Astrocyte (in vitro differentiated cells and primary cell): Measurements from ENCODE around the gene SMAP1. TPM values are rescaled to one million over a fixed set of nuclear protein-coding genes. Genes with fewer than 3 reads are reported as not detected.

Experiments used
- DNase-seq: peaks from one replicate; pipeline ENCODE4 v3.0.0-alpha.2; 2010; ENCODE audit warnings: low read depth
- FAIRE-seq: peaks from 2 replicates; lab custom pipeline; 2011; peaks lifted over from hg19 to GRCh38; lab: Jason Lieb, UNC
- H2AFZ ChIP-seq: 2 replicates; pipeline ENCODE4 v1.6.0; 2012; ENCODE audit warnings: low read depth, low read length, inconsistent platforms
- H3K27ac ChIP-seq: 2 replicates; pipeline ENCODE4 v1.5.1; 2011; ENCODE audit warnings: low read depth, low read length, inconsistent platforms
- H3K27me3 ChIP-seq: 2 replicates; pipeline ENCODE4 v1.6.0; 2011; ENCODE audit warnings: low read length, inconsistent platforms; ENCODE audit not compliant: insufficient read depth
- H3K36me3 ChIP-seq: 2 replicates; pipeline ENCODE4 v1.5.1; 2011; ENCODE audit warnings: low read length, inconsistent platforms; ENCODE audit not compliant: insufficient read depth
- H3K4me1 ChIP-seq: 2 replicates; pipeline ENCODE4 v1.5.1; 2011; ENCODE audit warnings: low read length, inconsistent platforms; ENCODE audit not compliant: insufficient read depth
- H3K4me2 ChIP-seq: 2 replicates; pipeline ENCODE4 v1.6.0; 2012; ENCODE audit warnings: low read length, inconsistent platforms
- H3K4me3 ChIP-seq: 2 replicates; pipeline ENCODE4 v1.5.1; 2011; ENCODE audit warnings: low read depth, mild to moderate bottlenecking, low read length, inconsistent platforms; ENCODE audit not compliant: insufficient read depth
- H3K79me2 ChIP-seq: 2 replicates; pipeline ENCODE4 v1.6.0; 2012; ENCODE audit warnings: mild to moderate bottlenecking, low read length, inconsistent platforms; ENCODE audit not compliant: insufficient read depth
- H3K9ac ChIP-seq: 2 replicates; pipeline ENCODE4 v1.6.0; 2012; ENCODE audit warnings: mild to moderate bottlenecking, low read length, inconsistent platforms
- H3K9me3 ChIP-seq: 2 replicates; pipeline ENCODE4 v1.5.1; 2012; ENCODE audit warnings: low read depth, mild to moderate bottlenecking, low read length, inconsistent platforms; ENCODE audit not compliant: insufficient read depth
- H4K20me1 ChIP-seq: 2 replicates; pipeline ENCODE4 v1.6.0; 2012; ENCODE audit warnings: low read length, inconsistent platforms; ENCODE audit not compliant: insufficient read depth
- H3K27ac Mint-ChIP-seq: one replicate; pipeline ENCODE4 v1.8.0; 2021; ENCODE audit warnings: mild to moderate bottlenecking, mixed read lengths; ENCODE audit not compliant: unreplicated experiment
- H3K27me3 Mint-ChIP-seq: one replicate; pipeline ENCODE4 v1.8.0; 2021; ENCODE audit warnings: low read depth, mixed read lengths; ENCODE audit not compliant: unreplicated experiment
- H3K36me3 Mint-ChIP-seq: one replicate; pipeline ENCODE4 v1.8.0; 2021; ENCODE audit warnings: low read depth, mixed read lengths; ENCODE audit not compliant: unreplicated experiment
- H3K4me1 Mint-ChIP-seq: one replicate; pipeline ENCODE4 v1.8.0; 2021; ENCODE audit warnings: low read depth, mixed read lengths; ENCODE audit not compliant: unreplicated experiment
- H3K4me3 Mint-ChIP-seq: one replicate; pipeline ENCODE4 v1.8.0; 2021; ENCODE audit warnings: mild to moderate bottlenecking, moderate library complexity, mixed read lengths; ENCODE audit not compliant: unreplicated experiment
- H3K9me3 Mint-ChIP-seq: one replicate; pipeline ENCODE4 v1.8.0; 2021; ENCODE audit warnings: mild to moderate bottlenecking, mixed read lengths; ENCODE audit not compliant: unreplicated experiment
- CTCF ChIP-seq: IDR thresholded peaks from 2 replicates; pipeline ENCODE4 v1.5.1; 2011; ENCODE audit warnings: low read depth, mild to moderate bottlenecking, inconsistent platforms, low read length, moderate library complexity; ENCODE audit not compliant: insufficient read depth
- EZH2 ChIP-seq: IDR thresholded peaks from 2 replicates; pipeline ENCODE4 v1.6.1; 2012; ENCODE audit warnings: mild to moderate bottlenecking, low read length, inconsistent platforms; ENCODE audit not compliant: insufficient read depth
- total RNA-seq: library from RNA; stranded (reverse); gene quantifications from 2 replicates; pipeline ENCODE4 v1.2.1, GENCODE V29; 2021

SMAP1 gene
- total RNA-seq, 1 donor from 2014 or later: 27.3 TPM

- no peak overlapping the region for H3K27ac Mint-ChIP-seq
- Histone ChIP-seq H3K4me2 (no peak overlapping the region), H3K4me3 (no peak overlapping the region), H4K20me1 (no peaks in the 10 kb centered on the region), H3K27me3 (no peaks in the 10 kb centered on the region), H3K36me3 (no peaks in the 10 kb centered on the region), H3K9ac (no peak overlapping the region), H2AFZ (no peak overlapping the region), H3K79me2 (no peaks in the 10 kb centered on the region), H3K9me3 (no peaks in the 10 kb centered on the region), H3K4me1 (no peaks in the 10 kb centered on the region), H3K27ac (no peak overlapping the region)
- DNase-seq (peak; percentile 33), FAIRE-seq (no peak)
- H3K36me3 Mint-ChIP-seq: no peaks in the 10 kb centered on the region
- H3K27me3 Mint-ChIP-seq: no peaks in the 10 kb centered on the region
- no peaks in the 10 kb centered on the region for H3K9me3 Mint-ChIP-seq
- H3K4me3 Mint-ChIP-seq: no peak overlapping the region
- H3K4me1 Mint-ChIP-seq: peaks cover 6% of the 10 kb centered on the region
- TF ChIP-seq EZH2 (no peak), CTCF (no peak)
Measured at GRCh38 chr6:70811788-70812187, 144.1 kb downstream of the SMAP1 start.

GRCh38 chr6:70813885-70814284 lies 146.2 kb downstream of the SMAP1 start:
- H3K9ac ChIP-seq: no peak overlapping the region
- H3K27ac ChIP-seq: no peak overlapping the region
- H2AFZ ChIP-seq: no peak overlapping the region
- H4K20me1 ChIP-seq: no peaks in the 10 kb centered on the region
- no peak overlapping the region for H3K4me3 ChIP-seq
- H3K79me2 ChIP-seq: no peaks in the 10 kb centered on the region
- H3K9me3 ChIP-seq: no peaks in the 10 kb centered on the region
- Mint-ChIP-seq H3K27ac (no peak overlapping the region), H3K36me3 (no peaks in the 10 kb centered on the region), H3K4me3 (no peak overlapping the region), H3K4me1 (peaks cover 6% of the 10 kb centered on the region), H3K27me3 (no peaks in the 10 kb centered on the region), H3K9me3 (no peaks in the 10 kb centered on the region)
- no peaks in the 10 kb centered on the region for H3K36me3 ChIP-seq
- H3K27me3 ChIP-seq: no peaks in the 10 kb centered on the region
- no peaks in the 10 kb centered on the region for H3K4me1 ChIP-seq
- FAIRE-seq (no peak), DNase-seq (no peak)
- TF ChIP-seq CTCF (no peak), EZH2 (no peak)
- no peak overlapping the region for H3K4me2 ChIP-seq

- Mint-ChIP-seq H3K27ac (no peak overlapping the region), H3K27me3 (no peaks in the 10 kb centered on the region), H3K4me3 (no peak overlapping the region), H3K9me3 (peaks cover 2% of the 10 kb centered on the region), H3K36me3 (peaks cover 2% of the 10 kb centered on the region), H3K4me1 (no peaks in the 10 kb centered on the region)
- H3K4me1 ChIP-seq: no peaks in the 10 kb centered on the region
- TF ChIP-seq CTCF (no peak), EZH2 (no peak)
- no peaks in the 10 kb centered on the region for H3K27me3 ChIP-seq
- no peaks in the 10 kb centered on the region for H3K36me3 ChIP-seq
- DNase-seq (no peak), FAIRE-seq (no peak)
- no peak overlapping the region for H3K4me2 ChIP-seq
- H4K20me1 ChIP-seq: no peaks in the 10 kb centered on the region
- H3K9ac ChIP-seq: no peak overlapping the region
- H3K4me3 ChIP-seq: no peak overlapping the region
- H3K79me2 ChIP-seq: no peaks in the 10 kb centered on the region
- no peaks in the 10 kb centered on the region for H3K9me3 ChIP-seq
- H2AFZ ChIP-seq: no peak overlapping the region
- no peak overlapping the region for H3K27ac ChIP-seq
Measured at GRCh38 chr6:70819646-70820045, 152.0 kb downstream of the SMAP1 start.
